Trophoblast cell (in vitro differentiated cells and primary cell): Measurements from ENCODE around the gene POPDC3.

ENCODE experiments used
- DNase-seq, 2 donors: peaks; one replicate each; pipeline ENCODE4 v3.0.0-alpha.2; 2016
- H2AFZ ChIP-seq: 2 replicates; pipeline ENCODE4 v1.6.1; 2013; ENCODE audit warnings: low read length, moderate library complexity, mild to moderate bottlenecking; ENCODE audit not compliant: insufficient read depth, poor library complexity
- H2AK5ac ChIP-seq: 2 replicates; pipeline ENCODE4 v1.6.1; 2013; ENCODE audit warnings: mild to moderate bottlenecking, low read length
- H2BK120ac ChIP-seq: 2 replicates; pipeline ENCODE4 v1.6.1; 2013; ENCODE audit warnings: low read length, mild to moderate bottlenecking, moderate library complexity; ENCODE audit not compliant: insufficient read depth, poor library complexity
- H2BK12ac ChIP-seq: 2 replicates; pipeline ENCODE4 v1.6.1; 2013; ENCODE audit warnings: mild to moderate bottlenecking, low read length, moderate library complexity
- H2BK5ac ChIP-seq: 2 replicates; pipeline ENCODE4 v1.6.1; 2013; ENCODE audit warnings: low read length, low read depth, moderate library complexity, mild to moderate bottlenecking; ENCODE audit not compliant: poor library complexity
- H3K14ac ChIP-seq: 2 replicates; pipeline ENCODE4 v1.6.1; 2013; ENCODE audit warnings: mild to moderate bottlenecking, low read length
- H3K18ac ChIP-seq: 2 replicates; pipeline ENCODE4 v1.6.1; 2013; ENCODE audit warnings: mild to moderate bottlenecking, low read length
- H3K23ac ChIP-seq: 2 replicates; pipeline ENCODE4 v1.6.1; 2013; ENCODE audit warnings: low read length
- H3K27ac ChIP-seq: 2 replicates; pipeline ENCODE4 v1.5.1; 2013; ENCODE audit warnings: low read depth, mild to moderate bottlenecking, inconsistent platforms, low read length, moderate library complexity
- H3K27me3 ChIP-seq: 2 replicates; pipeline ENCODE4 v1.6.1; 2013; ENCODE audit warnings: inconsistent platforms, mild to moderate bottlenecking, low read length, moderate library complexity; ENCODE audit not compliant: insufficient read depth
- H3K36me3 ChIP-seq, 2 experiments: 1 replicate in 1 of 2; 2 replicates in 1 of 2; pipeline ENCODE4 v1.6.1; 2013; ENCODE audit warnings: low read length in 2 of 2, mild to moderate bottlenecking in 2 of 2, moderate library complexity in 1 of 2; ENCODE audit not compliant: insufficient read depth in 2 of 2, control insufficient read depth in 1 of 2
- H3K4ac ChIP-seq: 2 replicates; pipeline ENCODE4 v1.6.1; 2013; ENCODE audit warnings: low read depth, mild to moderate bottlenecking, low read length, moderate library complexity
- H3K4me1 ChIP-seq, 2 experiments: 1 replicate in 1 of 2; 2 replicates in 1 of 2; pipeline ENCODE4 v1.6.1; 2013; ENCODE audit warnings: low read length in 2 of 2, mild to moderate bottlenecking in 2 of 2, moderate library complexity in 1 of 2; ENCODE audit not compliant: insufficient read depth in 2 of 2, control insufficient read depth in 1 of 2
- H3K4me2 ChIP-seq: 2 replicates; pipeline ENCODE4 v1.6.1; 2013; ENCODE audit warnings: inconsistent platforms, mild to moderate bottlenecking, low read length, moderate library complexity
- H3K4me3 ChIP-seq: 2 replicates; pipeline ENCODE4 v1.5.1; 2013; ENCODE audit warnings: mild to moderate bottlenecking, low read depth, low read length, inconsistent platforms
- H3K79me1 ChIP-seq: one replicate; pipeline ENCODE4 v1.6.1; 2013; ENCODE audit warnings: low read length
- H3K79me2 ChIP-seq: 2 replicates; pipeline ENCODE4 v1.6.1; 2013; ENCODE audit warnings: low read length, mild to moderate bottlenecking; ENCODE audit not compliant: control insufficient read depth, insufficient read depth, poor library complexity
- H3K9ac ChIP-seq: 2 replicates; pipeline ENCODE4 v1.6.1; 2013; ENCODE audit warnings: mild to moderate bottlenecking, low read length
- H3K9me3 ChIP-seq: 2 replicates; pipeline ENCODE4 v1.6.1; 2013; ENCODE audit warnings: low read depth, mild to moderate bottlenecking, control low read depth, inconsistent platforms, low read length; ENCODE audit not compliant: insufficient read depth
- H4K12ac ChIP-seq: 2 replicates; pipeline ENCODE4 v1.6.1; 2013; ENCODE audit warnings: low read depth, mild to moderate bottlenecking, low read length, moderate library complexity
- H4K8ac ChIP-seq: 2 replicates; pipeline ENCODE4 v1.6.1; 2013; ENCODE audit warnings: low read depth, mild to moderate bottlenecking, low read length, moderate library complexity
- H4K91ac ChIP-seq: one replicate; pipeline ENCODE4 v1.6.1; 2013; ENCODE audit warnings: low read depth, mild to moderate bottlenecking, low read length, moderate library complexity
- WGBS: extraction: QIAGEN DNeasy Blood & Tissue Kit; methylation state at CpG from one replicate; pipeline ENCODE4 v1.1.7; 2013; ENCODE audit warnings: missing lambda C conversion rate; ENCODE audit not compliant: insufficient read length, insufficient coverage; ENCODE audit errors: extremely low coverage; 5-methylcytosine and 5-hydroxymethylcytosine counted together

Gene POPDC3

GRCh38 chr6:105167914-105168313, 11.9 kb downstream of the POPDC3 start:
- H3K18ac ChIP-seq, result no peak overlapping the region
- no peak overlapping the region for H3K4me2 ChIP-seq
- H2BK120ac ChIP-seq, result no peak overlapping the region
- no peak overlapping the region for H2AFZ ChIP-seq
- no peak overlapping the region for H2AK5ac ChIP-seq
- no peak overlapping the region for H3K4ac ChIP-seq
- H3K79me2 ChIP-seq, result no peaks in the 10 kb centered on the region
- no peaks in the 10 kb centered on the region for H3K9me3 ChIP-seq
- no peak overlapping the region for H4K8ac ChIP-seq
- no peak overlapping the region for H4K12ac ChIP-seq
- H3K4me1 ChIP-seq, result no peaks in the 10 kb centered on the region
- H3K23ac ChIP-seq, result no peak overlapping the region
- no peak overlapping the region for H3K9ac ChIP-seq
- no peak overlapping the region for H3K14ac ChIP-seq
- H4K91ac ChIP-seq, result no peak overlapping the region
- H3K79me1 ChIP-seq, result no peaks in the 10 kb centered on the region
- H3K36me3 ChIP-seq, result no peaks in the 10 kb centered on the region
- H3K4me3 ChIP-seq, result no peak overlapping the region
- H3K27me3 ChIP-seq, result no peaks in the 10 kb centered on the region
- H2BK12ac ChIP-seq, result no peak overlapping the region
- DNase-seq, result no peak
- no peak overlapping the region for H3K27ac ChIP-seq
- no peak overlapping the region for H2BK5ac ChIP-seq

- no peaks in the 10 kb centered on the region for H3K79me1 ChIP-seq
- no CpG with 5 or more reads among the region's 2 CpGs for WGBS
- no peak overlapping the region for H3K4me2 ChIP-seq
- no peaks in the 10 kb centered on the region for H3K4me1 ChIP-seq
- H2BK12ac ChIP-seq, result no peak overlapping the region
- H3K23ac ChIP-seq, result no peak overlapping the region
- H3K4ac ChIP-seq, result no peak overlapping the region
- no peak overlapping the region for H2AFZ ChIP-seq
- H2AK5ac ChIP-seq, result no peak overlapping the region
- no peak overlapping the region for H4K12ac ChIP-seq
- DNase-seq, result peak; percentile 46 to 78
- H3K79me2 ChIP-seq, result no peaks in the 10 kb centered on the region
- H2BK120ac ChIP-seq, result no peak overlapping the region
- no peaks in the 10 kb centered on the region for H3K36me3 ChIP-seq
- H3K9ac ChIP-seq, result no peak overlapping the region
- no peaks in the 10 kb centered on the region for H3K9me3 ChIP-seq
- H4K91ac ChIP-seq, result no peak overlapping the region
- no peak overlapping the region for H4K8ac ChIP-seq
- H3K27ac ChIP-seq, result no peak overlapping the region
- H2BK5ac ChIP-seq, result no peak overlapping the region
- H3K4me3 ChIP-seq, result no peak overlapping the region
- no peak overlapping the region for H3K14ac ChIP-seq
- H3K18ac ChIP-seq, result no peak overlapping the region
- no peaks in the 10 kb centered on the region for H3K27me3 ChIP-seq
These were observed 15.4 kb downstream of the POPDC3 start for GRCh38 chr6:105164418-105164817.

GRCh38 chr6:105163183-105163582, 16.6 kb downstream of the POPDC3 start:
- no peak overlapping the region for H4K91ac ChIP-seq
- no peaks in the 10 kb centered on the region for H3K79me1 ChIP-seq
- H2BK5ac ChIP-seq, result no peak overlapping the region
- no peak overlapping the region for H3K4me3 ChIP-seq
- no peak overlapping the region for H3K4me2 ChIP-seq
- H3K9me3 ChIP-seq, result no peaks in the 10 kb centered on the region
- H3K27ac ChIP-seq, result no peak overlapping the region
- H2BK12ac ChIP-seq, result no peak overlapping the region
- no peaks in the 10 kb centered on the region for H3K27me3 ChIP-seq
- no peak overlapping the region for H3K14ac ChIP-seq
- no peaks in the 10 kb centered on the region for H3K4me1 ChIP-seq
- no peaks in the 10 kb centered on the region for H3K36me3 ChIP-seq
- DNase-seq, result no peak
- H3K79me2 ChIP-seq, result no peaks in the 10 kb centered on the region
- H2AFZ ChIP-seq, result no peak overlapping the region
- H3K18ac ChIP-seq, result no peak overlapping the region
- no peak overlapping the region for H3K4ac ChIP-seq
- no peak overlapping the region for H4K8ac ChIP-seq
- H3K23ac ChIP-seq, result no peak overlapping the region
- H3K9ac ChIP-seq, result no peak overlapping the region
- no peak overlapping the region for H4K12ac ChIP-seq
- H2AK5ac ChIP-seq, result no peak overlapping the region
- H2BK120ac ChIP-seq, result no peak overlapping the region

GRCh38 chr6:105162377-105162776, 17.4 kb downstream of the POPDC3 start:
- H2BK5ac ChIP-seq, result no peak overlapping the region
- H3K27ac ChIP-seq, result no peak overlapping the region
- no peaks in the 10 kb centered on the region for H3K4me1 ChIP-seq
- H3K9ac ChIP-seq, result no peak overlapping the region
- H3K79me1 ChIP-seq, result peaks cover 1% of the 10 kb centered on the region
- H3K18ac ChIP-seq, result no peak overlapping the region
- H3K27me3 ChIP-seq, result no peaks in the 10 kb centered on the region
- no peak overlapping the region for H3K4me2 ChIP-seq
- H4K91ac ChIP-seq, result no peak overlapping the region
- no CpG with 5 or more reads among the region's 13 CpGs for WGBS
- no peaks in the 10 kb centered on the region for H3K9me3 ChIP-seq
- no peak overlapping the region for H2BK12ac ChIP-seq
- no peak overlapping the region for H2AK5ac ChIP-seq
- no peak overlapping the region for H4K8ac ChIP-seq
- H3K4ac ChIP-seq, result no peak overlapping the region
- H3K4me3 ChIP-seq, result no peak overlapping the region
- H4K12ac ChIP-seq, result no peak overlapping the region
- no peak overlapping the region for H2BK120ac ChIP-seq
- DNase-seq, result no peak
- no peaks in the 10 kb centered on the region for H3K36me3 ChIP-seq
- H2AFZ ChIP-seq, result no peak overlapping the region
- H3K14ac ChIP-seq, result no peak overlapping the region
- no peak overlapping the region for H3K23ac ChIP-seq
- H3K79me2 ChIP-seq, result no peaks in the 10 kb centered on the region

- H2AK5ac ChIP-seq, result no peak overlapping the region
- no peak overlapping the region for H3K4me2 ChIP-seq
These were observed 18.4 kb downstream of the POPDC3 start for GRCh38 chr6:105161421-105161820.

More at GRCh38 chr6:105161421-105161820, 18.4 kb downstream of the POPDC3 start:
- no peaks in the 10 kb centered on the region for H3K36me3 ChIP-seq
- no peak overlapping the region for H2BK120ac ChIP-seq
- no peak overlapping the region for H3K4ac ChIP-seq
- WGBS, result no CpG with 5 or more reads among the region's 4 CpGs
- no peak overlapping the region for H4K91ac ChIP-seq
- H3K4me3 ChIP-seq, result no peak overlapping the region
- no peak overlapping the region for H4K8ac ChIP-seq
- H3K14ac ChIP-seq, result no peak overlapping the region
- H3K4me1 ChIP-seq, result no peaks in the 10 kb centered on the region
- no peak overlapping the region for H3K9ac ChIP-seq
- DNase-seq, result peak; percentile 3 to 28
- no peaks in the 10 kb centered on the region for H3K9me3 ChIP-seq
- H3K23ac ChIP-seq, result no peak overlapping the region
- H3K79me2 ChIP-seq, result no peaks in the 10 kb centered on the region
- H3K27me3 ChIP-seq, result no peaks in the 10 kb centered on the region
- H4K12ac ChIP-seq, result no peak overlapping the region
- H2BK5ac ChIP-seq, result no peak overlapping the region
- no peak overlapping the region for H3K27ac ChIP-seq
- peaks cover 1% of the 10 kb centered on the region for H3K79me1 ChIP-seq
- no peak overlapping the region for H2AFZ ChIP-seq
- no peak overlapping the region for H2BK12ac ChIP-seq
- no peak overlapping the region for H3K18ac ChIP-seq
